AG04450 (cell line): ENCODE results near the gene AQP11. TPM values are rescaled to one million over a fixed set of nuclear protein-coding genes. Genes with fewer than 3 reads are reported as not detected.

Experiments used
- CTCF ChIA-PET: fragments of 300-600, 350-600 bp; formaldehyde crosslinking; extraction: SDS; loops from one replicate; lab custom pipeline; 2022; ENCODE audit warnings: antibody characterized with exemption, inconsistent platforms; lab: Charles Lee
- POLR2A ChIA-PET: fragments of 350-600 bp; formaldehyde crosslinking; extraction: SDS; loops from one replicate; lab custom pipeline; 2021; ENCODE audit warnings: antibody characterized with exemption, inconsistent platforms; lab: Yijun Ruan, JAX
- DNase-seq: peaks from one replicate; pipeline ENCODE4 v3.0.0-alpha.2; 2011; ENCODE audit warnings: low read depth, low spot score
- H3K27ac ChIP-seq: one replicate; pipeline ENCODE4 v1.5.1; 2012; ENCODE audit warnings: low read depth, low read length, control low read depth
- H3K27me3 ChIP-seq: one replicate; pipeline ENCODE4 v1.6.0; 2012; ENCODE audit warnings: low read length; ENCODE audit not compliant: control insufficient read depth, insufficient read depth
- H3K4me3 ChIP-seq: 2 replicates; pipeline ENCODE4 v1.5.1; 2011; ENCODE audit warnings: mild to moderate bottlenecking, low read depth, low read length, control low read depth
- H3K9me3 ChIP-seq: 2 replicates; pipeline ENCODE4 v1.5.1; 2012; ENCODE audit warnings: low read length; ENCODE audit not compliant: control insufficient read depth, insufficient read depth
- polyA plus RNA-seq: library from polyadenylated mRNA; depleted of rRNA; stranded (reverse); fragments of >200 nt; gene quantifications from 2 replicates; pipeline ENCODE4 v1.2.3, GENCODE V29; 2011
- TF ChIP-seq, protein P1 (sequence below): IDR thresholded peaks from 2 replicates; pipeline ENCODE4 v1.5.1; 2011; ENCODE audit warnings: low read depth, low read length, control low read depth, inconsistent platforms

AQP11 gene
- polyA plus RNA-seq, 1 experiment = 2.0 TPM

DNA sequence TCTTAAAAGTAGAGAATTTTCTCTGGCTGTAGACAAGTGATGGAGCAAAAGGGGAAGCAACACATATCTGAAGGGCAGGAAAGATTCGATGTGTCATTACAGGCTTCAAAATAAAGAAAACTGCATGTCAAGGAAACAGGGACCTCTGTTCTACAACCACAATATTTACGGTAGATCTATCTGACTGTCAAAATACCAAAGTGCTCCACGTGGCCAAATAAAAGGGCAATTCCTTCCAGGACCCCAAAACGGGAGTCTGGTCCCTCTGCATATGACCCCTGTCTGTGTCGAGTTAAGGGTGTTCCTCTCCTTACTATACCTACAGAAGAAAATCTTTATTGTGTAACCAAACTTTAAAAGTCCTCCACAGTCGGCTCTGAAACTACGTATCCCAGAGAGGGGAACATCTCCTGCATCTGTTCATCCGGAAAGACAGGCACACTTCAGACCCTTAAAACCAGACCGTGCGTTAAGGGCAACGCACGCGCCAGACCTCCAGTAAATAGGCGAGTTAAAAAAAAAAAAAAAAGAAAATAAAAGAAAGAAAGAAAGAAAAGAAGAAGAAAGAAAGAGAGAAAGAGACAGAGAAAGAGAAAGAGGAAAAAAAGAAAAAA, 47.1 kb downstream of the AQP11 start:
- no peak for DNase-seq
- POLR2A ChIA-PET = no interaction called here
- Histone ChIP-seq H3K27ac (peak overlapping the region; percentile 40), H3K9me3 (peaks cover 8% of the 10 kb centered on the region), H3K27me3 (no peaks in the 10 kb centered on the region), H3K4me3 (peak overlapping the region; percentile 72)
- CTCF ChIA-PET = no interaction called here
- TF ChIP-seq, protein P1, sequence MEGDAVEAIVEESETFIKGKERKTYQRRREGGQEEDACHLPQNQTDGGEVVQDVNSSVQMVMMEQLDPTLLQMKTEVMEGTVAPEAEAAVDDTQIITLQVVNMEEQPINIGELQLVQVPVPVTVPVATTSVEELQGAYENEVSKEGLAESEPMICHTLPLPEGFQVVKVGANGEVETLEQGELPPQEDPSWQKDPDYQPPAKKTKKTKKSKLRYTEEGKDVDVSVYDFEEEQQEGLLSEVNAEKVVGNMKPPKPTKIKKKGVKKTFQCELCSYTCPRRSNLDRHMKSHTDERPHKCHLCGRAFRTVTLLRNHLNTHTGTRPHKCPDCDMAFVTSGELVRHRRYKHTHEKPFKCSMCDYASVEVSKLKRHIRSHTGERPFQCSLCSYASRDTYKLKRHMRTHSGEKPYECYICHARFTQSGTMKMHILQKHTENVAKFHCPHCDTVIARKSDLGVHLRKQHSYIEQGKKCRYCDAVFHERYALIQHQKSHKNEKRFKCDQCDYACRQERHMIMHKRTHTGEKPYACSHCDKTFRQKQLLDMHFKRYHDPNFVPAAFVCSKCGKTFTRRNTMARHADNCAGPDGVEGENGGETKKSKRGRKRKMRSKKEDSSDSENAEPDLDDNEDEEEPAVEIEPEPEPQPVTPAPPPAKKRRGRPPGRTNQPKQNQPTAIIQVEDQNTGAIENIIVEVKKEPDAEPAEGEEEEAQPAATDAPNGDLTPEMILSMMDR = no peak

DNA sequence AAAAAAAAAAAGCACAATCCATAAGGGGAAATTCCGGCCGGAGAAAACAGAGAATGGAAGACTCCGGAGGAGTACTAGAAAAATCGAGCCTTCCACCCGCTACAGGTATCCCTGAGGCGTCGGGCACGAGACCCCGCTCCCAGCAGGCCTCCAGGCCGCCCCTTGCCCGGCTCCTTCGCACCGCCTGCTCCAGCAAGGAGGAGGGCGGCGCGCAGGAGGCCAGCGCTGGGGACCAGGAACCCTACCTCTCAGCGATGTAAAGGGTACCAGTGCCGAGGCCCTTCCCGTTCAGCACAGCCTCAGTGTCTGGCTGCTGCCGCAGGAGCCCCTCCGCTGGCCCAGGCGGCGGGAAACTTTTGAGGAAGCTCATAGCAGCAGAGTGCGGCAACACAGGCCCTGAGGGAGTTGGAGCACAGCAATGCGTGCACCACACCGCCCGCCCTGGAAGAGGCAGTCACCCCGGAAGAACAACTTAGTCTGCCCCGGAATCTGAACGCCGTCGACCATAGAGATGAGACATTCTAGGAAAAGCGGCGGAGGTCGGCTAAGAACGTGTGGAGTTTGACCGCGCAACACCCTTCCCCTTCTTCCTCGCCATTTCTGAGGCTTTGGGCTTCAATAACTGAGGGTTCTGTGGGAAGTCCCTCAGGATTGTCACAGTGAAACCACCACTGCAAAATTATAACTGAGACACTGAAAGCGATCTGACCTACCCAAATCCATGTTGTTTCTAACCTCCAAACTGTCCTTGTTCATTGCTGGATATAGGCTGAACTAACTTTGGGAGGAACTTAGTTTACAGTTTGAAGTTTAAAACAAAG, 47.8 kb downstream of the AQP11 start, which contains the start of gene CLNS1A:
Gene CLNS1A (minus strand): TSS at position 450 of the 821 bp plus-strand sequence. CDS start 80 bp downstream, at position 370.
- H3K9me3 ChIP-seq = peaks cover 8% of the 10 kb centered on the region
- H3K27me3 ChIP-seq = no peaks in the 10 kb centered on the region
- ChIA-PET CTCF (no interaction called here), POLR2A (no interaction called here)
- TF ChIP-seq, protein P1 = no peak
- H3K27ac ChIP-seq = peak within 1 kb of the TSS; percentile 40
- H3K4me3 ChIP-seq = peak within 1 kb of the TSS; percentile 72
- DNase-seq = peak; percentile 66

DNA sequence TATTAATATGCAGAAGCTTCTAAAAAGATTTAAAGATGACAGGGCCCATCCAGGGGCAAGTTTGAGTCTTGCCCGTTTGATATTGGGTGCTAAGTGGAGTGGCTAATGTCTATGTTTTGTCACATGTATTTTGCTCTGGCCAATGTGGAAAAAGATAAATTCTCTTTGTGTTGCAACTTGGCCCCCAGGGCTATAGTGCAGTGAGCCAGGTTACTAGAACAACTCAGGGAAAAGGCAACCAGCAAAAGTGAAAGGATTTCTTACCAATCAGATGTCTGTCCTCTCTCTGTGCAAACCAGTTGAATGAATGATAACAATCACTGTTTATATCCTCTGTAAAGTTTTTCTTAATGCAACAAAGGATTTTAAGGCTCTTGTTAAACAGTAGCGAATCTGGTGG, 52.5 kb downstream of the AQP11 start:
- DNase-seq = no peak
- CTCF ChIA-PET = no interaction called here
- TF ChIP-seq, protein P1 = no peak
- H3K4me3 ChIP-seq = no peak overlapping the region
- H3K27me3 ChIP-seq = no peaks in the 10 kb centered on the region
- POLR2A ChIA-PET = no interaction called here
- H3K9me3 ChIP-seq = peaks cover 8% of the 10 kb centered on the region
- no peak overlapping the region for H3K27ac ChIP-seq

DNA sequence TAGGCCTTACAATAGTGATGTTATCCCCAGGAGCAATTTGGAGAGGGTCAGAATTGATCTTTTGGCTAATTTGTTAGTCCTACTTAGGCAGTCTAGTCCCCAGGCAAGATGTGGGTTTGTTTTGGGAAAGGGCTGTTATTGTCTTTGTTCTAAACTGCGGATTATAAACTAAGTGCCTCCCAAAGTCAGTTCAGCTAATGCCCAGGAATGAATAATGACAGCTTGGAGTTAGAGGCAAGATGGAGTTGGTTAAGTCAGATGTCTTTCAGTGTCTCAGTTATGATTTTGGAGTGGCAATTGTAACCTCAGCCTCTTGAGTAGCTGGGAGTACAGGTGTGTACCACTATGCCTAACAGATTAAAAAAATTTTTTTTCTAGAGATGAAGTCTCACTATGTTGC, 55.1 kb downstream of the AQP11 start:
- POLR2A ChIA-PET = interaction anchor here (0.6 kb wide), 2 partner anchors 49 to 494 kb away, joined by 3 read pairs; no protein-coding TSS in a partner anchor
- TF ChIP-seq, protein P1 = no peak
- no peak overlapping the region for H3K4me3 ChIP-seq
- no peaks in the 10 kb centered on the region for H3K27me3 ChIP-seq
- no peak overlapping the region for H3K27ac ChIP-seq
- no peak for DNase-seq
- CTCF ChIA-PET = no interaction called here
- H3K9me3 ChIP-seq = peaks cover 5% of the 10 kb centered on the region; the same call in 1 of the 2 replicates
